Activated CD4-positive, alpha-beta T cell treated with anti-CD3 and anti-CD28 coated beads for 48 hours (primary cell): Measurements from ENCODE around the gene PTPRN2.

Experiments used
- DNase-seq: peaks from one replicate; pipeline ENCODE4 v3.0.0-alpha.2; 2020

Gene PTPRN2

DNA sequence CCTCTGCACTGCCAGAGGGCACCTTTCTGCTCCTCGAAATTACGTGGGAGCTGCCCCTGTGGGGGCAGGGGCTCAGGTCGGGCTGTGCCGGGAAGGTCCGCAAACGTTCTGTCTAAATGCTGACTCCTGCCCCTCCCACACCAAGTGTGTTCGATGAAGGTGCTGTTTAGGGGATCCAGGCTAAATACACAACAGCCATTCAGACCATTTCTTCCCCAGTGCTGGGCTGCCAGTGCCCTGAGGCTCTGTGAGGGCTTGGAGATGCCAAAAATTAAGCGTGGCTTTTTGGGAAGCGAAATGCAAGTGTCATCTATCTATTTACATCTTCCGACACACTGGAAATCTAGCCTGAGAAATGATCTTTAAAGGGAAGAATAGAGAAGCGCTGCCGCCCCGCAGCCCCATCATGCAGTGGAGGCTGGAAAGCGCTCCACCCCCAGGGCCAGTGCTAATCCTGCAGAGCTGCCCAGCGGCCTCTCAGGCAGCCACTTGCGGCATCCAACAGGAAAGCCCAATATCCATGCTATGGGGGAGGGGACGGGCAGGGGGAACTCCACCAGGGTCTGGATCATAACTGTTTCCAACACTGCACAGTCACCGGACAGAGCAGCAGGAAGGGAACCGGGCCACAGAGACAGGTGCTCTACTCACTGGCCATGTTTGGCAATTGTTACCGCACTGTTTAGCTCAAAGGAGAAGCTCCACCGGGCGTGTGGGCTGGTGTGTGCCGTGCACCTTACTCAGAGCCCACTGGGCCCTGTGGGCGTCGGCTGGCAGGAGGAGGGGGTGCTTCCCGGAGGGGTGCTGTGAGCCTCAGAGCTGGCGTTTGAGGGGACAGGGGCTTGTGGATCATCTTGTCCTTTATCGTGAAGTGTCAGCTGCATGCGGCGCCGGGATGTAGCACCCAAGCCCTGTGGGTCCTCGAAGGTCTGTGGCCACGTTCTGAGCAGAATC, 1045.3 kb downstream of the PTPRN2 start:
- DNase-seq, result no peak

- no peak for DNase-seq
These were observed 1046.1 kb downstream of the PTPRN2 start for GRCh38 chr7:157541295-157542067.

DNA sequence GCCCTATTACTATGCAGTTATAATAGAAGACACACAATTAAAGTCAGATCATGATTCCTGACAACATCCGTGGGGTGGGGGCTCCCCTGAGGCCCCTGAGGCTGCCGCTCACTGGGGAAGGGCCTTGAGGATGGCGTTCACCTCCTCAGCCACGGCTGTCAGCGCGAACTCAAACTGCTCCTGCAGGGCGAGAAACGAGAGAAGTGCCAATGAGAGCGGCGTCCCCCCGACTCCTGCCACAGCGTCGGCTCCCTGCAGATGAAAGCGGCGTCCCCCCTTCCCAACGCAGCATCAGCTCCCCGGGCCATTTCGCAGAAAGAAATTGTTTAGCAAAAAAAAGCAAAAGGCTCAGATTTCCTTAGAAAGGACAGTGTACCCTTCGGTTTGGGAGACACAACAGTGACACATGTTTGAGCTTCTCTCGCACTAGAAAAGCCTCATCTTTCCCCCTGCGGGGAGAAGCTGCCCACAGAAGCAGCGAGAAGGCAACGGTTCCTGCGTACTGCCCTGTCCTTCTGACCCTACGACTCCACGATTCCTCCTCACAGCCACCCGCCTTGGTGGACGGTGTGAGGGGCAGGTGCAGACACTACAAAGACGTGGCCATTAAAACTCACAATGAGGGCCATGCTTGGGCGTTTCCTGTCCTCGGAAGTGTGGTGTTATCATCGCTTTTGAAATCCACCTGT, 1046.9 kb downstream of the PTPRN2 start:
- DNase-seq, result no peak

DNA sequence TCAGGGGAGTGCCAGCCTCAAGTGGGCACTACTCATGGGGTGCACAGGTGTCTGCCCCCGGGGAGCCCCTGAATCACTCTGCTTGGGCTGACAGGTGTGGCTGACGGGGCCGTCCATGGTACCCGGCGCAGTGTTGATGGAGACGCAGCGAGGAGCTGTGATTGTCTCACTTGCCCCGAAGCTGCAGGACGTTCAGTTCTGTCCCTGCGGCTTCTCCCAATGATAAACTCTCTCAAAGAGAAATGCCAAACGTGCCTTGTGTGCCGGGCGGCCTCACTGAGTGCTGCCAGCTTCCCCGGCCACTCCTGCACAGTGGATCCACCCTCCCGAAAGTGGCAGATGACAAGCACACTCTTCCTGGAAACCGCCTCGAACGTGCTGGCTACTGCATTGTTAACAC, 1047.6 kb downstream of the PTPRN2 start:
- no peak for DNase-seq

DNA sequence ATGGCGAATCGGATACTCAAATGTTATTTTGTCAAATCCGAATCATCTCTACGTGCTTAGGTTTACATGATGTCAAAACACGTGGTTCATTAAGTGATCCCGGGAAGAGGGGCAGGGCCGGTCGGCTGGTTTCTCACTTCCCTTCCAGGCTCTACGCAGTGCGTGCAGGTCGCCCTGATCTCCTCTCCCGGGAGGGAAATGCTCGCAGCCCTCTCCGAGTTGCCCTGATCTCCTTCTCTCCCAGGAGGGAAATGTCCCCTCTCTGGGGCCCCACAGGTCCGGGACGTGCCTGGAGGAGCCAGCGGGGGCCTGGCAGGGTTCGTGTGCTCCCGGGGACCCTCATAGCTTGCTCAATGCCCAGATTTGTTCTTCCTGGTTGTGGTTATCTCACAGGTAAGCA, 1048.1 kb downstream of the PTPRN2 start:
- no peak for DNase-seq

- no peak for DNase-seq
These were observed 1048.9 kb downstream of the PTPRN2 start for GRCh38 chr7:157538735-157539134.

DNA sequence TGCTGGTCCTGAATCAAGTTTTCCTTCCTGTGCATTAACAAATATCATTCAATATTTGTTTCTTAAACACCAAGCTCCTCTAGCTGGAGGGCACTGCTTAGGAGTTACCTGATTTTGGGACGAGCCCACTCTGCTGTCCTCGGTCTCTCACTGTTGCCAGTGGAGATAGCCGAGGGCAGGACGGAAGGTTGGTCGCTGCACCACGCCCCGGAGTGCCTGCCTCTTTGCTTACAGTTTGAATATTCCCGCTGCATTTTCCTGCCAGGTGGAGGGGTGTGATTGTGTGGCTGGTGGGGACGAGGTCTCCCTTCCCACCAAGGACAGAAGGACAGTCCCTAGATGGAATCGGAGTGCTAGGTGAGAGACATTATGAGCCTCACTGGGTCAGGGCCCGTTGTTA, 1049.3 kb downstream of the PTPRN2 start:
- DNase-seq, result no peak

DNA sequence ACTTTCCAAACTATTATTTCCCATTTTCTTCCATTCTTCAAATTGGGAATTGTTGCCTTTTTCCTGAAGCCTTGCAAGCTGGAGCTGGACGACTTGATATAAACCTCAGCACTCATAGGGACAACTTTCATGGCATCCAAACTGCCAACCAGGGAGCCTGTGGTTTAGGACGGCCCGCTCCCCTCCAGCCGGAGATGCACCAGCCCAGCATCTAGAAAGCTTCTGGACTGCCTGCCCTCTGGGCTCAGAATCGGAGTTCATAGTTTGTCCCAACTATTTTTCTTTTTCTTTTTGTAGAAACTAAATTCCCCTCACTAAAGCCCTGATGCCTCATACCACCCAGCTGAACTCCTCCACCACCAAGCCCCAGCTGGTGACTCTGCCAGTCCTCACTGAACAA, 1050.6 kb downstream of the PTPRN2 start:
- no peak for DNase-seq

DNA sequence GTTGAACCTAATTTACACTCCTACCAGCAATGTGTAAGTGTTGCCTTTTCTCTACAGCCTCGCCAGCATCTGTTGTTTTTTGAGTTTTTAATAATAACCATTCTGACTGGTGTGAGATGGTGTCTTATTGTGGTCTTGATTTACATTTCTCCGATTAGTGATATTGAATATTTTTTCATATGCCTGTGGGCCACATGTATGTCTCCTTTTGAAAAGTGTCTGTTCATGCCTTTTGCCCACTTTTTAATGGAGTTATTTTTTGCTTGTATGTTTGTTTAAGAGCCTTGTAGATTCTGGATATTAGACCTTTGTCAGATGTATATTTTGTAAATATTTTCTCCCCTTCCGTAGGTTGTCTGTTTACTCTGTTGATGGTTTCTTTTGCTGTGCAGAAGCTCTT, 1055.6 kb downstream of the PTPRN2 start:
- no peak for DNase-seq

DNA sequence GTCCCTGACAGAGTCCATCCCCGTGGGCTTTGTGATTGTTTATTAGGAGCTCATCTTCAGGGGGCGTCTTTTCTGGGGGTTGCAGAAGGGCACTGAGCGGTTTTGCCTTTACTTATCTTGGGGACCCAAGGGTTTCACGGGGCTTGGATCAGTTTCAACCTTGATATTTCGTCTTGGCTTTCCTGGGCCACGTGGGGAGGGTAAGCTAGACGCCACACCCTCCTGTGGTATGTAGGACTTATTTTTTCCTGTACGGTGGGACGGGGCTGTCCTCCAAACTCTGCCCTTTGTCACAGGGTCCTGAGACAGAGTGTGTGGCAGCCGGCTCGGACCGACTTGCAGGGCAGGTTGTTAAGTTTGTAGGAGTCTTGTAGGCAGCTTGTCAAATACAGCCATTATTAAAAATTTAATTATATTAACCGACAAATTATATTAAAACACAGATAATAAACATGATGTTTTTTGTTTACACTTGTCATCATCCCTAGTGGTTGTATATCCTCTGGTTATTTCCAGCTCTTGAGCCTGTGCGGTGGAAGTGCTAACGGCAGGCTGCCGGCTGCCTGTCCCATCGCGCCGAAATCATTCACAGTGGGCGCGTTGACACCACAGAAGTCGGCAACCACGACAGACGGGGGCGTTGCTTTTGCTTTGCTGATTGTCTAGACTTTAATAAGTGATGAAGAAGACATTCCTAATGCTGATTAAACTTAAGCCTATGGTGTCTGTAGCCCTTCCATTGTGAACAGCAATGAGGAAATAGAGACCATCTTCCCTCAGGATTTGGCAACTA, 1057.7 kb downstream of the PTPRN2 start:
- DNase-seq, result no peak

GRCh38 chr7:157528785-157529341, 1058.8 kb downstream of the PTPRN2 start:
- DNase-seq, result no peak

DNA sequence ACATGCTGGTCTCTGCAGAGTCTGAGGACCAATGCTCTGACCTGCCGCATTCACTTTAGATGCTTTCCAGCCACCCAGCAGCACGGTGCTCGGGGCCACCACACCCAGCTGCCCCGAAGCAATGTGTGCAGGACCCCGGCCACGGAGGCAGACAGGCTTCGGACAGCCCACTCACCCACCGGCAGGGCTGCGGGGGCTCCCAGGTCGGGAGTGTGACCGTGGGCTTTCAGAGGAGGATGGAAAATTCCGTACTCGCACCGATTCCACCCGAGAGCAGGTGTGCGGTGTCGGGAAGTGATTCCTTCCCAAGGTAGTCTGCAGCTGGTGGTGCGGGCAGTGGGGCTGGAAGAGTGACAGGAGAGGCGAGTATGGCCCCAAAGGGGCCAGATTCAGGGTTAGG, 1059.9 kb downstream of the PTPRN2 start:
- no peak for DNase-seq

DNA sequence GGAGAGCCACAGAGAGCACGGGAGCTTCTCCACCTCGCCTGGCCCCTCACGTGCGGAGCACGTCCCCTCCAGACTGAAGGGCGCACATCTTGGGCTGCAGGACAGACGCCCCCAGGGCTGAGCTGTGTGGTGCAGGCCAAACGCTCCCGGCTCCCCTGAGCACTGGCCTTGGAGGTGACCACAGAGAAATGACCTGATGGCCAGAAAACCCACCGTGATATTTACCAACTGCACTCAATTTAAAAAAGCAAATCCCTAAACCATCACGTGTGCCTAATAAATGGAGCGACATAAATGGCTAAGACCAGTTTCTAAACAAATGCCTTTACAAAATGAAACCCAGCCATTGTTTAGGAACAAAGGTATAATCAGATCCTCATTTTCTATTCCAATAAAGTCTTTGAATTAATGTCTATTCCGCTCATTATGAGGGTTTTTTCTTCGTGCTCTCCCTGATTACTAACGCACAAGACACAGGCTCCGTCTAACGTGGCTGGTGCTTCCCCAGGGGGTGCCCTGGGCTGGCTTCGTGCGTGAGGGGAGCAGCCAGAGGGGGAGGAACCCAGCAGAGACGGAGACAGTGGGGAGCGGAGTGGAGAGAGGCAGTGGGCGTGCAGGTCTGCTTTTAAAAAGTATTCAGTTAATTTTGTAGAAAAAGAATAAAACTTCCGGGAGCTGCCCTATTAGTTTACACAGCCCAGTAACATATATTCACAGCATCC, 1060.5 kb downstream of the PTPRN2 start:
- DNase-seq, result no peak

GRCh38 chr7:157526005-157526912, 1061.4 kb downstream of the PTPRN2 start:
- DNase-seq, result no peak

DNA sequence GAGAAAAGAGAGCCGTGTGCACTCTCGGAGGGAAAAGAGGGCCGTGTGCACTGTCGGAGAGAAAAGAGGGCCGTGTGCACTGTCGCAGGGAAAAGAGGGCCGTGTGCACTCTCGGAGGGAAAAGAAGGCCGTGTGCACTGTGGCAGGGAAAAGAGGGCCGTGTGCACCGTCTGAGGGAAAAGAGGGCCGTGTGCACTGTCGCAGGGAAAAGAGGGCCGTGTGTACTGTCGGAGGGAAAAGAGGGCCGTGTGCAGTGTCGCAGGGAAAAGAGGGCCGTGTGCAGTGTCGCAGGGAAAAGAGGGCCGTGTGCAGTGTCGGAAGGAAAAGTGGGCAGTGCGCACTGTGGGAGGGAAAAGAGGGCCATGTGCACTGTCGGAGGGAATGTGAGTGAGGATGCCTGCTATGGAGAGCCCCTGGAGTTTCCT, 1062.1 kb downstream of the PTPRN2 start:
- no peak for DNase-seq

DNA sequence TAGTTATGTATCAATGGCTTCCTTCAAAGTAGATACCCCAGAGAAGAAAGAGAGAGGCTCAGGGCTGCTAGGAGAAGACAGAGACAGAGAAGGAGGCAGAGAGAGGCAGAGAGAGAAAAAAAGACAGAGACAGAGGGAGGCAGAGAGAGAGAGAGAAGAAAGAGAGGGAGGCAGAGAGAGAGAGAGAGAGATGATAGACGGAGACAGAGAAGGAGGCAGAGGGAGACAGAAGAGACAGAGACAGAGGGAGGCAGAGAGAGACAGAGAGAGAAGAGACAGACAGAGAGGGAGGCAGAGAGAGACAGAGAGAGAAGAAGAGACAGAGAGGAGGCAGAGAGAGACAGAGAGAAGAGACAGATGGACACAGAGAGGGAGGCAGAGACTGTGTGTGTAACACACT, 1062.9 kb downstream of the PTPRN2 start:
- DNase-seq, result no peak

DNA sequence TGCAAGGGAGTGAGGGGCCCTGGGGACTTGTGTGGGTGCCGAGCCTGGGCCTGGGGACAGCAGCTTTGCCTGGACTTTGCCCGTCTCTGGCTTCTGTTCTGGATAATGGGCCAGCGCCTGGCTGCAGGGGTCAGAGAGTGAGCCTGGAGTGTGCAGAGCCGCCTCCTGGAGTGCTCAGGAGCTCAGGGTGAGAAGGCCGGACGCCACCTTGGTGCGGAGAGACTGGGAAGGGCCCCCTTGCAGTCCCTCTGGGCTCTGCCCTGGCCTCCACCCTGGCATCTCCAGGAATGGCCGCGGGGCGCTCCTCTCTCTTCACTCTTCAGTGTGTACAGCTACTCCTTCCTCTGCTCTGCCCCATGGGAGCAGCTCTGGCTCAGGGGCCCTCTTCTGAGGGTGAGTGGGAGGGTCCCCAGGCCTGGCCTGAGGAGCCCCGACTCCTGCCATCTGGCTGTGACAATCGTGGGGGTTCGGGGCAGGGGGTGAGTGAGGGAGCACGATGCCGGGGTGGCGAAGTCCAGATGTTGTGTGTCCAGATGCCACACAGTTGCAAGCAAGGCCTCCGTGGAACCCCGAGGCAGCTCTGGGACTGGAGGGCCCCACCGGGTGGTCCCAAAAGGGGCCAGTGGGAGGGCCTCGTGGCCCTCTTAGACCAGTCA, 1063.7 kb downstream of the PTPRN2 start:
- no peak for DNase-seq

GRCh38 chr7:157523371-157523765, 1064.3 kb downstream of the PTPRN2 start:
- DNase-seq, result no peak

GRCh38 chr7:157522954-157523353, 1064.7 kb downstream of the PTPRN2 start:
- DNase-seq, result no peak

DNA sequence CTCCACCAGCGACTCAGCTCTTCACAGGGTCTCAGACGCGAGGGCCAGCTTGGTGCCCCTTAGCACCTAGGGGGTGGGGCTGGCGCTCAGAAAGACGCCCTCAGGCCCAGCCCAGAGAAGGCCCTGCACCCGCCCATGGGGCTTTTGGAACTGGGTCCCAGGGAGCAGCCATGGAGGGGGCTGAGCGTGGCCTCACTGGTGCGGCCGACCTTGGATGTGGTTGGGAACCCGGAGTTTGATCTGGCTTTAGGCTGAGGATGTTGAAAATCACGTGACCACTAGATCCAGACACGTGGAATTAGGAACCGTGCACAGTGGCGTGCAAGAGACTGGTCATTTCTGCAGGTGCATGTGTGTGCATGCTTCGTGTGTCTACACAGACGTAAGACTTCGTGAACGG, 1065.4 kb downstream of the PTPRN2 start:
- no peak for DNase-seq
